GM12878 (cell line): ENCODE data around the gene KAZN. TPM values are rescaled to one million over a fixed set of nuclear protein-coding genes. Genes with fewer than 3 reads are reported as not detected.

Experiments
- ATF3 ChIP-seq: IDR thresholded peaks from 2 replicates; pipeline ENCODE4 v1.6.1; 2011; ENCODE audit warnings: low read depth, mild to moderate bottlenecking, low read length, moderate library complexity, borderline replicate concordance; ENCODE audit errors: extremely low read depth
- CBFB ChIP-seq: IDR thresholded peaks from 2 replicates; pipeline ENCODE4 v1.6.1; 2016; ENCODE audit warnings: antibody characterized with exemption, low read depth
- CBX3 ChIP-seq: fragments of 200-600 bp; sonication (generic); IDR thresholded peaks from 2 replicates; pipeline ENCODE4 v1.6.1; 2016; ENCODE audit warnings: low read depth, borderline replicate concordance
- CEBPB ChIP-seq, 2 experiments: fragments of 150-350 bp in 1 of 2; IDR thresholded peaks; 2 replicates each; pipeline ENCODE4 v1.6.1; 2012 to 2014; ENCODE audit warnings: low read depth in 2 of 2, low read length in 2 of 2, borderline replicate concordance in 1 of 2, inconsistent platforms in 1 of 2
- CHD2 ChIP-seq: IDR thresholded peaks from 2 replicates; pipeline ENCODE4 v1.6.1; 2011; ENCODE audit warnings: low read depth, low read length, improper control_type of control experiment, borderline replicate concordance
- CTCF ChIP-seq, 3 experiments: IDR thresholded peaks in 2 of 3; conservative IDR thresholded peaks in 1 of 3; 2 replicates each; pipeline ENCODE4 v1.5.1; 2011; ENCODE audit warnings: low read depth in 3 of 3, low read length in 3 of 3, mild to moderate bottlenecking in 3 of 3, control low read depth in 2 of 3, moderate library complexity in 2 of 3, inconsistent platforms in 1 of 3, mixed read lengths in 1 of 3; ENCODE audit not compliant: control insufficient read depth in 2 of 3, insufficient read depth in 1 of 3; ENCODE audit errors: extremely low read depth in 1 of 3
- E4F1 ChIP-seq: fragments of 450-650 bp; IDR thresholded peaks from 2 replicates; pipeline ENCODE4 v1.6.1; 2018; ENCODE audit warnings: borderline replicate concordance, mild to moderate bottlenecking; ENCODE audit not compliant: partially characterized antibody
- ELK1 ChIP-seq: IDR thresholded peaks from 2 replicates; pipeline ENCODE4 v1.6.1; 2012; ENCODE audit warnings: low read depth, low read length, improper control_type of control experiment
- HDAC6 ChIP-seq: fragments of 200-600 bp; sonication (generic); IDR thresholded peaks from one replicate; pipeline ENCODE4 v1.8.0; 2017; ENCODE audit warnings: antibody characterized with exemption; ENCODE audit not compliant: unreplicated experiment
- KDM1A ChIP-seq: fragments of 200-600 bp; sonication (generic); IDR thresholded peaks from 2 replicates; pipeline ENCODE4 v1.6.1; 2016; ENCODE audit warnings: borderline replicate concordance
- LARP7 ChIP-seq: fragments of 450-650 bp; IDR thresholded peaks from 2 replicates; pipeline ENCODE4 v1.6.1; 2017; ENCODE audit warnings: mild to moderate bottlenecking
- MTA3 ChIP-seq: IDR thresholded peaks from 2 replicates; pipeline ENCODE4 v1.6.1; 2012; ENCODE audit warnings: low read length, inconsistent platforms, borderline replicate concordance
- PML ChIP-seq: IDR thresholded peaks from 2 replicates; pipeline ENCODE4 v1.6.1; 2012; ENCODE audit warnings: low read length, inconsistent platforms
- POLR2A ChIP-seq: IDR thresholded peaks from 2 replicates; pipeline ENCODE4 v1.6.1; 2011; ENCODE audit warnings: low read depth, mild to moderate bottlenecking, low read length
- SIN3A ChIP-seq: IDR thresholded peaks from 2 replicates; pipeline ENCODE4 v1.6.1; 2012; ENCODE audit warnings: low read depth, low read length, improper control_type of control experiment
- STAT1 ChIP-seq: fragments of 450-650 bp; conservative IDR thresholded peaks from 2 replicates; pipeline ENCODE4 v1.6.1; 2014; ENCODE audit warnings: antibody characterized with exemption, mild to moderate bottlenecking
- ZNF217 ChIP-seq: fragments of 450-650 bp; IDR thresholded peaks from 2 replicates; pipeline ENCODE4 v1.6.1; 2017; ENCODE audit warnings: antibody characterized with exemption, mild to moderate bottlenecking
- ZZZ3 ChIP-seq: IDR thresholded peaks from 2 replicates; pipeline ENCODE4 v1.6.1; 2011; ENCODE audit warnings: low read depth; ENCODE audit not compliant: control insufficient read depth, insufficient read length
- polyA plus RNA-seq, 11 experiments: library from polyadenylated mRNA; depleted of rRNA in 4 of 11; unstranded in 6 of 11; stranded (reverse) in 5 of 11; fragments of >200 nt; fragmentation: Nextera tagmentation in 4 of 11; fragmentation: Illumina TruSeq in 1 of 11; extraction: Ambion mirVana in 4 of 11; extraction: Trizol in 1 of 11; gene quantifications; 1 replicate in 1 of 11; 2 replicates in 10 of 11; pipeline versions ENCODE4 v1.2.1 to v1.2.3, GENCODE V29; 2011 to 2016; ENCODE audit warnings: inconsistent platforms in 2 of 11, missing spikeins in 2 of 11, low read depth in 1 of 11
- total RNA-seq, 4 experiments: library from RNA; depleted of rRNA in 3 of 4; stranded (reverse); fragments of >200 nt in 3 of 4; fragmentation: Illumina TruSeq in 1 of 4; extraction: Trizol in 1 of 4; gene quantifications; 2 replicates each; pipeline versions ENCODE4 v1.2.1 to v1.2.3, GENCODE V29; 2013 to 2021

Gene KAZN
- total and polyA plus RNA-seq, 10 of the 15 experiments (the other 5 are each of a cell fraction or from before 2014, with no cell fraction given): 0.72 to 4.0 (median 1.2) TPM

- TF ChIP-seq CEBPB (IDR thresholded peaks at IDR 0.05; ENCODE audit: borderline replicate concordance in 1 of 2, low read depth in 2 of 2, low read length in 2 of 2) (no peak), HDAC6 (no peak), SIN3A (no peak), CTCF (IDR thresholded peaks at IDR 0.05 in 2 of 3, conservative IDR thresholded peaks at IDR 0.05 in 1 of 3; ENCODE audit: control insufficient read depth in 2 of 3, extremely low read depth in 1 of 3, insufficient read depth in 1 of 3, low read depth in 3 of 3, low read length in 3 of 3) (no peak), PML (no peak), KDM1A (no peak), ATF3 (no peak), CHD2 (no peak), E4F1 (no peak), POLR2A (no peak), STAT1 (no peak), ZNF217 (no peak), MTA3 (no peak), CBFB (no peak), CBX3 (no peak), LARP7 (no peak), ZZZ3 (no peak), ELK1 (no peak)
Measured at GRCh38 chr1:14733048-14733778, 134.7 kb downstream of the KAZN start (continued).
